Right renal cortex interstitium (tissue), 3 donors: ENCODE data around the gene GPC4. TPM values are rescaled to one million over a fixed set of nuclear protein-coding genes. Genes with fewer than 3 reads are reported as not detected.
"Not testable (repeated sequence)": the region's sequence is repeated elsewhere in the genome, so short reads cannot be mapped to it uniquely, and the experiment has no call there.

Source experiments
- DNase-seq, 3 donors: peaks; one replicate each; pipeline ENCODE4 v3.0.0-alpha.2; 2013; ENCODE audit warnings: low read depth in 3 of 3, low spot score in 2 of 3
- polyA plus RNA-seq, 3 donors: library from polyadenylated mRNA; unstranded; fragments of 120-200 nt; gene quantifications; one replicate each; pipeline ENCODE4 v1.2.1, GENCODE V29; 2013; ENCODE audit not compliant: insufficient read length in 3 of 3

GPC4 gene
- polyA plus RNA-seq, 3 donors, result 22.5 to 23.4 (median 22.9) TPM

DNA sequence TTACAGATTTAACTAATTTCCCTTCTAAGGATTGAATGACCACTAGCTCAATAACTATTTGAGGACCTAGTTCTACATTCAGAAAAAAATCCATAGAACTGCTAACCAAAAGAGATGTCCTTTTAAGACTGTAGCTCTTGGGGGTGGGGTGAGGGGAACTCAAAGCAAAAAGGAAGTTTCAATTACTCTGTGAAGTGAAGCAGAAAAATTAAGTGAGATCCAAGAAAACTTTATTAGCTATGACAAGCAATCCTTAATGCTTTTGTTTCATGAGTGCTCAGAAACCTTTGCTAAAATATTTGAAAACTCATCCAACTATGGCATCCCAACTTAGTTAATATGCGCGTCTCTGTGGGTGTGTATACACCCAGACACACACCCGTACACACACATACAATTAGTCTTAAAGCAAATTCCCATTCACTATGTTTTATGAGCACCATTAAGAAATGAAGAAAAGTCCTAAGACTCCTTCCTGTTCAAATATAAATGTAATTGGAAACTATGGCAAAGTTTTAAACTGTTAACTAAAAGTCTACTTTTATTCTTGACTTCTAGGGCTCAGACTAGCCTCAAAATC, 44.5 kb downstream of the GPC4 start:
- DNase-seq, result no peak

DNA sequence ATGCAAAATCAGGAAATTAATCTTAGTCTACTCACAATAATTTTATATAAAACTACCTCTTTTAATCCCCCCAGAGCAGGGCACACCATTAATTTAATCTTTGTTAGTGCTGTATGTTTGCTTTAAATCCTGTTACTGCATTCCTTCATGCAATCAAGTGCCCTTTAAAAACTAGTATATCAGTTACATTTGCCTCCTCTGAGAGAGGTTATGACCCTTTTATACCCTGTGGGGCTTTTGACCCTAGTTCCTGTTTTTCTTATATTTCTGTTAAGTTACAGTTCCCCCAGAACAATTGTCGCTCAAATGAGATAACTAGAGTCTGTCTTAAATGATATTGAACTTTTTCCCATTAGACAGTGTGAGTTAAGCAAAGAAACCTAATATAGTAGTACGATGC, 46.2 kb downstream of the GPC4 start:
- no peak for DNase-seq

DNA sequence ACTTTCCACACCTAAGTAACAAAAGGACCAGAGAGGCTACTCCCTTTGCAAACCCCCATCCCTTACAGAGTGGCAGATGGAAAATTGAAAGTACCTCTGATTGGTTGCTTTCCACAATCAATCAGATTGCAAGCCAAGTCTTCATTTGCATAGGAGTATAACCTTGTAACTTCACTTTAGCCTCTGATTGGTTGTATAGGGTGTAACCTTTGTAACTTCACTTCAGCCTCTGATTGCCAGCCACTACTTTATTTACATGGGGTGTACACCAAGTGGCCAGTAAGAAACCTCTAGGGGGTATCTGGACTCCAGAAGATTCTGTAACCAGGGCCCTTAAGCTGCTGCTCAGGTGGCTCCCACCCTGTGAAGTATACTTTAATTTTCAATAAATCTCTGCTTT, 48.6 kb downstream of the GPC4 start:
- no peak for DNase-seq

DNA sequence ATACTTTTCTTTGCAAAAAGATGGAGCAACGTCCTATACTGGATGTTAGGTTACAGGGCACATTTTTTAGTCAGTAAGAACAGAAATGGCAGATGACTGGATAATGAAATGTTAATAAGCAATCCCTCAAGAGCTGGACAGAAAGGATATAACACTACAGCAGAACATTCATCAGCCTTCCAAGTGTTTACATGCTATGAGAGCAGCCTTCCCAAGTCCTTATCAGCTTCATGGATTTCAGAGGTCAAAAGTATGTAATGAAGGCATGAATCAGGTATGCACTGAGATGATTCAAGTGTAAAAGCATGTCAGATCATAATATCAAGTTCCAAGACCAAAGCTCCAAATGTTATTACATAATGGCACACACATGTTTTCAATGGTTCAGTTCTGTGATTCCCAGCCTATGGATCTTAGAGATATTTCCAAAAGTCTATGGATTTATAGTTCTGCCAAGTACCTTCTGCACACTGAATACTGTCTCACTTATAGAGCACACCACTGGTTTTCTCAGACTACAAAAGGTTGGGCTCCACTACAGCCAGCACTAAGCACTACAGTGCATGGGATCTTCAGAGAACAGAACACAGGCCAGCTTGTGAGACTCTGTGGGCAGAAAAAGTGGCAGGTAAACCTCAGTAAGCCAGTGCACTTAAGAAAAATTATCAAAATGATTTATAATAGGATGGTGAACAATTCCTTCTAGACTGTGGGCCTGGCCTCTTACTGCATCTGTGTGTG, 49.2 kb downstream of the GPC4 start:
- DNase-seq, result no peak

DNA sequence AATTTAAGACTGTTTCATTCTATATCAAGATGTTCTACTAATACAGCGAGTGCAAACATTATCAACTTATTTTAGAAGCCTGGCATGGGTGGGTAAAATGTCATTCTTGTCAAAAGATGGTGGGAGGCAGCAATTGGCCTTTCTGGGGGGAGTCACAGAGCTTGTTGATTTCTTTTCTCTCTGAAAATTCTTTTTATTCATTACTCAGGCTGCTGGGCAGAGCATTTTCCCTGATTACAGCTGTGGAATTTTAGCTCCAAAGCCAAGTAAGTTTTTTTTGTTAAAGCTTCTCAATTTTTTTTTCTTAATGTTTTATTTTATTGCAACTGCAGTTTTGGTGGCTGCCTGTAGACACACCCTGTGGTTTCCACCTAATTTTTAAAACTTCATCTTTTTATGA, 50.4 kb downstream of the GPC4 start:
- DNase-seq, result no peak

DNA sequence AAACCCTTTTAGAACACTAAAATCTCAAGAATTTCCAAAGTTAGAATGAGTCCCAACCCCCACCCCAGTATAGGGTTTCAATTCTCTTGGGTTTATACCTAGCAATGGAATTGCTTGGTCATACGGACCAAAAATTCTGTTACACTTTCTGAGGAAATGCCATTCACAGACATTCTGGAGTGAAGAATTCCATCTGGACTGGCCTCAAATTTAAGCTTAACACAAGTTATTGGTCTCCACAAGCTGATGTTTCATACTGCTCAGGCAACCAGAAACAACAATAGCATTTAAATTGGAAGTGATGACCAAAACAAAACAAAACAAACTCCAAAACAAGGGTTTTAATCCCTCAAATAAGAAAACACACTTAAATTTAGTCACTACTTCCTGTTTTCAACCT, 51.1 kb downstream of the GPC4 start:
- no peak for DNase-seq

DNA sequence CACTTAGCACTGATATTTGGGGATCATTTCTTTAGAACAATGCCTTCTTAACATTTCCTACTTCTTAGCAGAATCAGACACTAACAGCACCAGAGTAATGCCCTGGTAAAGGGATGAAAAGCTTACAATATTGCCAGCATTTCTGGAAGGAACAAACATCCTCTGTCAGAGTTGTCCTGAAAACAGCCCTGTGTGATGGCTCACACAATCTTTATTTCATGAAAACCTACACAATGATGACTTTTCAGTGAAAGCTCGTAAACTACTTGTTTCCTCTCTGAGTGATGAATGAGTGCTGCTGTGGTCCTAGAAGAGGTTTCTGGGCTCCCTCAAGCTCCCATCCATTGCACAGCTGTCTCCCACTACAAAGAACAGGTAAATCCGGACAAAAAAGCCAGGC, 52.8 kb downstream of the GPC4 start:
- no peak for DNase-seq

DNA sequence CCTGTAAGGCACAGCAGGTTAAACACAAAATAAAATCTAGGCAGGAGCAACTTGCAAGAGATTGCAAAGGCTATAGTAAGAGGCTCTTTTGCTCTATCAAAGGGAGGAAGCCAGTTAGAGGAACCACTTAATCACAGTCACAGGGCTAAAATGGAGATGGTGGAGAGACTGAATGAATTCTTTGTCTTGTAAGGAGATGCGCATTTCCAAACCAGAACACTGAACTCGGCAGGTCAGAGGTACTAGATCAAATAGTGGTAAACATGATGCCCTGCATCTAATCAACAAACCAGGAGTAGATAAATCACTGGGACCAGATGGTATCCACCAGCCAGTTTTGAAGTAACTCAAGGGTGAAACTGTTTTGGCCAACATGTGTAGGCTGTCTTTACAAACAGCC, 55.8 kb downstream of the GPC4 start:
- no peak for DNase-seq

DNA sequence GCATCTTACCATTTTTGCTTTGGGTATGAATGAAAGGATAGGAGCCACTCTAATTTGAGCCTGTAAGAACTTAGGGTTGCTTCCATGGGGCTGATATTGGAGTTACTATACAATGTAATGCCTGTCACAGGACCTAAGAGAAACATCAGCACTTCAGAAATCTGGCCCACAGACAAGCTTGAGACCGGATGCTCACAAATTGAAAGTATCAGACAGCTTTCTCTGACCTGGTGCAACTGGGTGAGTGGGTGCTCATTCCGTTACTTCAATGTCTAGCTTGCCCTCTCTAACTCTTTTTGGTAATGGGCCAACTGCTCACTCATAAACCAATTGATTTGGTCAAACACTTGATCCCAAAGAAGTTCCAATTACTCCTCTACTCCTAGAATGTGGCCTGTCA, 62.1 kb downstream of the GPC4 start:
- no peak for DNase-seq

DNA sequence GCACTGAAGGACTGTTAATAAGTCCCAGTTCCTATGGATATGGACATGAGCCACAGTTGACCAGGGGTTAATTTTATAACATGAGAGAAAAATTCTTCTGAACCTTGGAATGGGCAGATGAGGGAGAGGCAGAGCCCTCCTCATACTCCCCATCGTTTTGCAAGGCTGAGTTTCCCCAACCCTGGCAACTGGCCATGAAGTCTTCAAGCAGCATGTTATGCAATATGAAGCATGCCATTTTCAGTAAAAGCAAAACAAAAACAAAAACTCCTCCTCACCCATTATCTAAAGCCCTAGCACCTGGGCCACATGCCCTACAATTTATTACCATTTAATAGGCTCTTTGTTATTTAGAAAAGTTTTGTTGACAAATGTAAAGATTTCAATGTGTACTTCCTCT, 64.5 kb downstream of the GPC4 start:
- DNase-seq, result peak in 1 of 3 donors; percentile 12

DNA sequence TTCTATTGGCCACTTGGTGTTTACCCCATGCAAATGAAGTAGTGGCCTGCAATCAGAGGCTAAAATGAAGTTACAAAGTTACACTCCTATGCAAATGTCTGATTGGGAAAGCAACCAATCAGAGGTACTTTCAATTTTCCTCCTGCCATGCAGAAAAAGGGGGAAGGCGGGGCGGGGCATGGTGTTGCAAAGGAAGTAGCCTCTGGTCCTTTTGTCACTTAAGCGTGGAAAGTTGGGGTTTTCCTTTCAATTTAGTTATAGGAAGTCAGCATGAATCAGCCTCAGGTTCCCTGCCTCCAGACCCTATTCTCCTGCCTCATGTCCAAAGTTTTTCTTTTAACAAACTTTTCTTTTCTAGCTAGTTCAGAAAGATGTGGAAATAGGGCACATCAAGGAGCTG, 69.3 kb downstream of the GPC4 start:
- DNase-seq, result no peak

DNA sequence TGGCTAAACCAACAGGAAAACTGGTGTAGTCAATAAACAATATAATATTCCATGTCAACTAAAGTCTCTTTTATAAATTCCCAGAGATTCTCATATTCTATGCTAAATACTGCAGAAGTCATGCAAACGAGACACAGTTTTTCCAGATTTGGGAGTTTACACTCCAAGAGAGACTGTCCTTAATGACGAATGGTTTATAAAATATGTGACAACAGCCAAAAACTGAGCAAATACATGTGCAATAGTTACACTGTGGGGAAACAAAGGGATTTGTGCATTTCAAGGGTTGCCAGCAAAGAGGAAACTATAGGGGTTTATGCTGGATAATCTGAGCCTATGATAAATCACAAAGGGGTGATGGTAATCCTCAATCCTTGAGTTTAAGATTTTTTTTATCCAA, 75.7 kb downstream of the GPC4 start:
- no peak for DNase-seq

DNA sequence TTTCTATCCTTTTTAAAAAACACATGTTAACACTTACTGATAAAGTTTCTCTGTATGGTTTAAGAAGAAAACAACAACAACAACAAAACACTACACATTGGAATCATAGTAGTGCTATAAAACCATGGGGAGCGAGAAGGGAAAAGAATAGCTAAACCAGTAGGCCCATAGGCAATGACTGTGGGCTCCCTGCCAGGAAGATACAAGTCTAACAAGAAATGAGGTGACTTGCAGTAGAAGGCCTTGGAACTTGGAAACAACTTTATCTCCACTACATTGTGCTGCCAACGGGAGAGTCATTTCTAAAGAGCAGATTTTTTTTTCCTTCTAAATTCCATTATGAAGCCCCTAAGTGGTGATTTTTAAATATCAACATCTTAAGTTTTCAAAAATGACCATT, 78.0 kb downstream of the GPC4 start:
- DNase-seq, result no peak

DNA sequence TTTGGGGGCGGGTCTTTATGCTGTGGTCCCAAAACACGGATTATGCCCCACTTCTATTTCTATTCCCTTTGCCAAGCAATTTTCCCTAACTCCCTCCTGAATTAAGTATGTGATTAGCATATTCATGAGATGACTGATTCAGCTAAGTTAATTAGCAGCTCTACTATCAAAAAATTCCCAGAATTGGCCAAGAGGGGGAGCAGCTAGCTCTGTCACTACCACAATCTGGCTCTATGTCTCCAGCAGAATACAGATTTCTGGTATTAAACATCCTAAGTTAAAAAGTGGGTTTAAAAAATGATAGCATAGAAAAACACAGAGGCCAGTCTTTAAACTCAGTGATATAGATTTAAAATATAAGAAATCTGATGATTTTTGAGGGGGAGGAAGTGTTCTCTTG, 80.3 kb downstream of the GPC4 start:
- DNase-seq, result no peak

DNA sequence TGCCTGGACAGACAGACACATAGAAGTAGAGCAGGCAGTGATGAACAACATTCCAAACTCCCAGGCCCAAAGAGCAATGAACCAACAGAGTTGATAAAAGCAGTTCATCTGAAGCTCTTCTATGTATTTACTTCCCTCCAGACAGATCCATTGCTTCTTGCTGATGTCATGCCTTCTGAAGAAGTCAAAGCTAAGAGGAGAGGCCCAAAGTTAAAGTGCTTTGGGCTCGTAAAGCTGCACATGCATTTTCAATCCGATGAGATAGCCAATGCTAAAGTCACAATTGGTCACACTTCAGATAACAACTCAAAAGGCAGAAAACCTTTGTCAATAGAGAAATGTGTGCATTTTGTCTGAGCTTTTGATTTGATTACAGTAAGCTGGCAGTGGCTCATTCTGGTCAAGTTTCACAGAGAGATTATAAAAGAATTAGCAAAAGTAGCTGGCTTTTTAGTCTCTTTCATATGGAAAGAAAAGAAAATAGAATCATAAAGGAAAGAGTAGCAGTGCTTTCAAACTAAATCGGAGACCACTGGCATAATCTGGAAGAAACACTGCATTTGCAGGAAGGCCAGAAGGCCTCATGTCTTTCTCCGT, 82.0 kb downstream of the GPC4 start:
- no peak for DNase-seq

DNA sequence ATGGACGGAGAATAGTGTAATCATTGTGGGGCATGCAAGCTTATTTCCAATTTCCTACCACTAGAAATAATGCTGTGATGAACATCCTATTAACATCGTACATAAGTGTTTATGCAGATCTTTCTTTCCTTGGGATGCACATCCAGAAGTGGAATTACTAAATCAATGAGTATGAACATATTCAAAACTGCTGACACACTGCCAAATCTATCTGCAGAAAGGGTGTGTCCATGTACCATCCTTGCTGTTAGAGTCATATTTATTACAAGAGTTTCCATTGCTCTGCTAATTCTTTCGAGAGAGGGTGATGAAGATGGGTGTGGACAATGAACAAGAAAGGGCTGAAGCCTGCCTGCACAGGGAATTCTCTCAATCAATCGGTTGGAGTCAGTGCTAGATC, 82.6 kb downstream of the GPC4 start:
- DNase-seq, result no peak

DNA sequence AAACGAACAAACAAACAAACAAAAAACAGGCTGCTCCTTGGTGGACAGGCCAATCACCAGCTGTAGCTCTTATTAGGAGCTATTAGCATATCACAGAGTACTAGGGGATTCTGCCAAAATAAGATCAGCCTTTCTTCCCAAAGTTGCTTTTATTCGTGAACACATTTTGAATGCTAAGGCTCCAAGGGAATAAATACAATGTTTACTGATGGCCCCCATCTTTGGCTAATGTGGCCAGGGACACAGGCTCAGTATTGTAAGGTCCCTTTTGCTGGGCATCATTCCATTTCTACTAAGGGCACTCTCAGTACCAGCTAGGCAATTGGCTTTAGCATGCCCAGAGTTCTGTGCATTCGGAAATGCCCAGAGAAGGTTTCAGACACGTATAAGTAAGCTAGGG, 84.3 kb downstream of the GPC4 start:
- DNase-seq, result no peak

DNA sequence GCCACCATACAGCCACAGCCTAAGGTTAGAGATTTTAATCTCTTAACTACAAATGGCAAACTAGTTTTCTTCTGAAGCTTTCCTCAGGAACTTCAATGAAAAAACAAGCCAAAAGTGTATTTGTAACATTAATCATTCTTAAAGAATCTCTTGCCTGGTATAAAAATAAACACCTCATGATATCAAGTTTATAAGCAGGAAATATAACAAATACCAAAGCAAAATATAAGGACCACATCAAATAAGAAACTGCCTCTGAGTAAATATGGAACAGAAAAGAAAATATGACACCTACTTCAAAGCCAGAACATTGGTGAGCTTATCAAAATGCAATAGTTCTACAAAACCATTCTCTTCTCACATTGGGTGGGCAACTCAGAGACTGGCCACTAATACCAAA, 89.9 kb downstream of the GPC4 start:
- DNase-seq, result no peak

DNA sequence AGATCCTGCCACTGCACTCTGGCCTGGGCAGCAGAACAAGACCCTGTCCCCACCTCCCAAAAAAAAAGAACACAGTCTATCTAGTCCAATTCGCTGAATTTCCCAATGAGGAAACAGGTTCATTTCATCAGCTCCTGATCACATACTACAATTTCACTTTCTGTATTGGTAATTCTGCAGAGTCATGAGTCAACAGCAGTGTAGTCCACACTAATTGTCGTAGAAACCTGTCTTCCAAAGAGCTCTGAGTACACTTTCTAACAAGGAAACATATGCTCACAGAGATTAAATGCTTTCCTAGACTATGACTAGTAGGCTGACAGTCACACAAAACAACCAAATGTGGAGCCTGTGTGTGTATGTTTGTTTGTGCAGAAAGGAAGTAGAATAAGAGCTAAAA, 91.9 kb downstream of the GPC4 start:
- no peak for DNase-seq

DNA sequence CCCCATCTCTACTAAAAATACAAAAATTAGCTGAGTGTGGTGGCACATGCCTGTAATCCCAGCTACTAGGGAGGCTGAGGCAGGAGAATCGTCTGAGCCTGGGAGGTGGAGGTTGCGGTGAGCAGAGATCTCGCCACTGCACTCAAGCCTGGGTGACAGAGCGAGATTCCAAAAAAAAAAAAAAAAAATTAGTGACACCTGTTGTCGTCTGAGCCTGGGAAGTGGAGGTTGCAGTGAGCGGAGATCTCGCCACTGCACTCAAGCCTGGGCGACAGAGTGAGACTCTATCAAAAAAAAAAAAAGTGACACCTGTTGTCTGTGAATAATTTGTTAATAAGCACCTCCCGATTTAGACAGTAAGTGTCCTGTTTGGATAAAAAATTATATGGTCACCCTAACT, 93.0 kb downstream of the GPC4 start:
- not testable (repeated sequence) for DNase-seq

DNA sequence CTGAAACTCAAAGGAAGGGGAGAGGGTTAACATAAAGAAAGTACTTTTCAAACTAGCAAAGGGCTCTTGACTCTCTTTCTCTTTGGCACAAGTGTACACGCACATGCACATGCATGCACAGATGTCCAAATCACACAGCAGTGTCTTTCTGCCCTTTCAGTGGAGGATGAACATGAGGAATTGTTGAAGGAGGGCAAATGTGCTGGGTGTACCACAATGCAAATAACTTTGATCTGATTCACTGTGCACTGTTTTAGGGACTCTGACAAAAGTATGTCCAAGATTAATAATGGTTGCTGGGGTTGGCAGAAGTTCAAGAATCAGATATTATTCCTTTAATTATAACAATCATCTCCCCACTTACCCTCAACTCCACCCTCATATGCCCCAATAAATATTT, 93.8 kb downstream of the GPC4 start:
- DNase-seq, result no peak

DNA sequence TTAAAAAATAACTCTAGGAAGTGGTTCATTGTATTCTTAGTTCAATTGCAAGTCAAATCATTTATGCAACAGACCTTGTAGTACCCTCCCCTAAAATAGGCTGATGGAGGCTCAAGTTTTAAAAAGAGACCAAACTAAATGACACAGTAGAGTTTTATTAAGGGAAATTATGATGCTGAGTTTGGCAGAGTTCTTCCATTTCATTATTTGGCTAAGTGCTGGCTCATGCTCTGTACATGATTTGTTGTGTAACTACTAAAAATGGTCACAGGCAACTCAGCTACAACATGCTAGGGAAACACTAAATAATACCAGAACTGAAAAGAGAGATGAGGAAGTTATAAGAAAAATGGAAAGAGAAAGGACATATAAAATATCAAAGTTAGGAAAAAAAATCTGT, 101.0 kb downstream of the GPC4 start:
- no peak for DNase-seq

DNA sequence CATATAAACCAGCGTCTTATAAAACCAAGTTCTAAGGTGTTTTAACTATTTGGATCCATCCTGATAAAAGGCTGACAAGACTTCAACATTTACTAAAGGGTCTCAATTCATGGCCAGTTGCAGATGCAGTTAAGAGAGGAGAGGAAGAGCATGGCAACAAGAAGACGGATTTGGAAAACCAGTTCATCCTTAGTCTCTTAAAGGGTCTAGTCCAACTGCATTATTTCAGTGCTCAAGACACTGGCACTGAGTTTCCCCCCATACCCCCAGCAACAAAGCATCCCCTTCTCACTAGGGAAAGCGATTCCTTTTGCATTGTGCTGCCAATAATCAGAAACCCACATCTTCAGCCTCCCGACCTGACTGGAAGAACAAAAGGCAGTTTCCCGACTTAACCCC, 106.8 kb downstream of the GPC4 start:
- no peak for DNase-seq
